GM19455 (cell line): Measurements from ENCODE around the gene KLHL8.
A peak's percentile ranks its signal among the peaks of the same experiment; 100 is the strongest.

Experiments
- ATAC-seq: cut with Tn5 transposase; IDR thresholded peaks from one replicate; pipeline ENCODE4 v1.9.1; 2021; ENCODE audit not compliant: unreplicated experiment

KLHL8 gene

GRCh38 chr4:87220094-87220822 lies at the start of gene KLHL8:
Gene KLHL8, minus strand, starts transcription at chr4:87220618. Its CDS starts 25,079 bp downstream, at chr4:87195539.
- peak; percentile 91 for ATAC-seq

- ATAC-seq, result no peak
These were observed 49.7 kb upstream of the KLHL8 start for GRCh38 chr4:87270144-87270543.

- ATAC-seq, result no peak
These were observed 48.0 kb upstream of the KLHL8 start for GRCh38 chr4:87268411-87268810.

- no peak for ATAC-seq
These were observed 46.6 kb upstream of the KLHL8 start for GRCh38 chr4:87266986-87267385.

GRCh38 chr4:87262886-87263285 lies 42.5 kb upstream of the KLHL8 start:
- no peak for ATAC-seq

- ATAC-seq, result no peak
These were observed 40.1 kb upstream of the KLHL8 start for GRCh38 chr4:87260477-87260876.

GRCh38 chr4:87258677-87259076 lies 38.3 kb upstream of the KLHL8 start:
- no peak for ATAC-seq

GRCh38 chr4:87257523-87257922 lies 37.1 kb upstream of the KLHL8 start:
- no peak for ATAC-seq

- ATAC-seq, result no peak
These were observed 35.3 kb upstream of the KLHL8 start for GRCh38 chr4:87255755-87256154.

GRCh38 chr4:87251106-87251505 lies 30.7 kb upstream of the KLHL8 start:
- no peak for ATAC-seq

GRCh38 chr4:87250294-87250693 lies 29.9 kb upstream of the KLHL8 start:
- ATAC-seq, result no peak

GRCh38 chr4:87249332-87250019 lies 29.1 kb upstream of the KLHL8 start:
- ATAC-seq, result no peak

- ATAC-seq, result no peak
These were observed 23.1 kb upstream of the KLHL8 start for GRCh38 chr4:87243426-87244053.

GRCh38 chr4:87241336-87241735 lies 20.9 kb upstream of the KLHL8 start:
- ATAC-seq, result no peak

GRCh38 chr4:87240341-87240740 lies 19.9 kb upstream of the KLHL8 start:
- ATAC-seq, result no peak

GRCh38 chr4:87239821-87240220 lies 19.4 kb upstream of the KLHL8 start:
- ATAC-seq, result no peak

GRCh38 chr4:87239194-87239593 lies 18.8 kb upstream of the KLHL8 start:
- ATAC-seq, result no peak

GRCh38 chr4:87236861-87237260 lies 16.4 kb upstream of the KLHL8 start:
- no peak for ATAC-seq

- no peak for ATAC-seq
These were observed 14.7 kb upstream of the KLHL8 start for GRCh38 chr4:87235020-87235671.

- no peak for ATAC-seq
These were observed 11.8 kb upstream of the KLHL8 start for GRCh38 chr4:87232216-87232615.

- no peak for ATAC-seq
These were observed 10.4 kb upstream of the KLHL8 start for GRCh38 chr4:87230806-87231205.

GRCh38 chr4:87229979-87230378 lies 9.6 kb upstream of the KLHL8 start:
- ATAC-seq, result no peak
